HCT116 (cell line): Measurements from ENCODE around the gene RPL10. TPM values are rescaled to one million over a fixed set of nuclear protein-coding genes. Genes with fewer than 3 reads are reported as not detected.

Source experiments
- ATAC-seq: fragments of 200-7000 bp; cut with Tn5 transposase; 2 replicates; pipeline ENCODE4 v1.9.1; 2020; ENCODE audit warnings: mild to moderate bottlenecking, moderate library complexity
- BruUV-seq: library from RNA; stranded (reverse); fragments of 400-500 nt; replicated peaks from 2 replicates; lab custom pipeline; 2021; lab: Mats Ljungman, UMichigan
- CTCF ChIA-PET: fragments of 300-600 bp; sonication (Branson Sonifier 250); formaldehyde crosslinking; loops from one replicate; lab custom pipeline; 2021; ENCODE audit warnings: antibody characterized with exemption; lab: Charles Lee
- POLR2A ChIA-PET: fragments of 300-600, 350-600 bp; sonication (Branson Sonifier 250); formaldehyde crosslinking; loops from one replicate; lab custom pipeline; 2021; ENCODE audit warnings: antibody characterized with exemption; lab: Charles Lee
- RAD21 ChIA-PET, 2 experiments: fragments of 300-600 bp; sonication (Branson Sonifier 250); formaldehyde crosslinking; loops; one replicate each; lab custom pipeline; 2023; ENCODE audit warnings: low total read pairs in 2 of 2; ENCODE audit not compliant: uncharacterized antibody in 2 of 2, unreplicated experiment in 2 of 2, low non-redundant PET in 1 of 2; lab: Charles Lee
- DNase-seq: peaks from one replicate; pipeline ENCODE4 v3.0.0-alpha.2; 2010; ENCODE audit warnings: low read depth, low spot score
- H2AFZ ChIP-seq: fragments of 200-600 bp; shearing (Covaris generic), sonication (generic); 2 replicates; pipeline ENCODE4 v1.6.1; 2017; ENCODE audit warnings: low read depth, mixed run types, mixed read lengths, antibody characterized with exemption, low read length; ENCODE audit not compliant: poor library complexity, severe bottlenecking
- H3K27ac ChIP-seq: 2 replicates; pipeline ENCODE4 v1.5.1; 2012; ENCODE audit warnings: low read depth, low read length
- H3K27me3 ChIP-seq: fragments of 200-600 bp; sonication (generic); 2 replicates; pipeline ENCODE4 v1.6.1; 2016; ENCODE audit warnings: mixed run types, low read length, mixed read lengths; ENCODE audit not compliant: insufficient read depth
- H3K36me3 ChIP-seq, 2 experiments: fragments of 200-500 bp in 1 of 2; fragments of 200-600 bp in 1 of 2; sonication (Bioruptor generic) in 1 of 2; sonication (generic) in 1 of 2; 2 replicates each; pipeline versions ENCODE4 v1.5.1 to v1.6.1; 2014 to 2016; ENCODE audit warnings: low read length in 2 of 2, inconsistent platforms in 1 of 2, mixed read lengths in 1 of 2, mixed run types in 1 of 2; ENCODE audit not compliant: insufficient read depth in 2 of 2, control insufficient read depth in 1 of 2
- H3K4me1 ChIP-seq, 2 experiments: fragments of 200-600 bp in 1 of 2; sonication (generic) in 1 of 2; 2 replicates each; pipeline versions ENCODE4 v1.5.1 to v1.6.1; 2012 to 2017; ENCODE audit warnings: low read length in 2 of 2, inconsistent platforms in 1 of 2, mild to moderate bottlenecking in 1 of 2, mixed read lengths in 1 of 2, mixed run types in 1 of 2, moderate library complexity in 1 of 2; ENCODE audit not compliant: insufficient read depth in 2 of 2, control insufficient read depth in 1 of 2
- H3K4me2 ChIP-seq: fragments of 200-600 bp; sonication (generic); 2 replicates; pipeline ENCODE4 v1.6.1; 2017; ENCODE audit warnings: mixed run types, low read length, mixed read lengths
- H3K4me3 ChIP-seq, 2 experiments: fragments of 200-600 bp in 1 of 2; sonication (generic) in 1 of 2; replicated peaks in 1 of 2; 2 replicates each; pipeline ENCODE4 v1.5.1; 2011 to 2016; ENCODE audit warnings: low read length in 2 of 2, control low read depth in 1 of 2, low read depth in 1 of 2, mild to moderate bottlenecking in 1 of 2, mixed read lengths in 1 of 2, mixed run types in 1 of 2
- H3K79me2 ChIP-seq: fragments of 200-600 bp; sonication (generic); 2 replicates; pipeline ENCODE4 v1.6.1; 2017; ENCODE audit warnings: mild to moderate bottlenecking, mixed run types, low read length, moderate library complexity, mixed read lengths; ENCODE audit not compliant: insufficient read depth
- H3K9ac ChIP-seq: fragments of 200-600 bp; sonication (generic); 2 replicates; pipeline ENCODE4 v1.6.1; 2016; ENCODE audit warnings: low read length, mixed read lengths
- H3K9me2 ChIP-seq: fragments of 200-600 bp; sonication (generic), shearing (Covaris generic); 2 replicates; pipeline ENCODE4 v1.6.1; 2017; ENCODE audit warnings: mixed run types, mild to moderate bottlenecking, moderate library complexity; ENCODE audit not compliant: insufficient read depth
- H3K9me3 ChIP-seq, 2 experiments: fragments of 200-500 bp in 1 of 2; fragments of 200-600 bp in 1 of 2; sonication (Bioruptor generic) in 1 of 2; sonication (generic) in 1 of 2; 2 replicates each; pipeline ENCODE4 v1.6.1; 2014 to 2017; ENCODE audit warnings: low read length in 2 of 2, mixed read lengths in 2 of 2, inconsistent platforms in 1 of 2, low read depth in 1 of 2, mild to moderate bottlenecking in 1 of 2, mixed run types in 1 of 2, moderate library complexity in 1 of 2; ENCODE audit not compliant: control insufficient read depth in 1 of 2, insufficient read depth in 1 of 2
- H4K20me1 ChIP-seq: fragments of 200-600 bp; sonication (generic), shearing (Covaris generic); 2 replicates; pipeline ENCODE4 v1.6.1; 2017; ENCODE audit warnings: mixed run types, mild to moderate bottlenecking, moderate library complexity; ENCODE audit not compliant: insufficient read depth
- CBX3 ChIP-seq: IDR thresholded peaks from 2 replicates; pipeline ENCODE4 v1.6.1; 2012; ENCODE audit warnings: low read depth
- CTCF ChIP-seq, 3 experiments: fragments of 200-600 bp in 1 of 3; sonication (generic) in 1 of 3; IDR thresholded peaks in 2 of 3; conservative IDR thresholded peaks in 1 of 3; 2 replicates each; pipeline ENCODE4 v1.5.1; 2012 to 2017; ENCODE audit warnings: low read depth in 2 of 3, low read length in 2 of 3, antibody characterized with exemption in 1 of 3, borderline replicate concordance in 1 of 3, control low read depth in 1 of 3, mild to moderate bottlenecking in 1 of 3, mixed read lengths in 1 of 3, mixed run types in 1 of 3, moderate library complexity in 1 of 3; ENCODE audit not compliant: insufficient read depth in 1 of 3
- EGR1 ChIP-seq: IDR thresholded peaks from 2 replicates; pipeline ENCODE4 v1.6.1; 2012; ENCODE audit warnings: low read depth
- EZH2phosphoT487 ChIP-seq: fragments of 200-600 bp; IDR thresholded peaks from 2 replicates; pipeline ENCODE4 v1.6.1; 2018; ENCODE audit warnings: antibody characterized with exemption, borderline replicate concordance
- FOSL1 ChIP-seq: IDR thresholded peaks from 2 replicates; pipeline ENCODE4 v1.6.1; 2012; ENCODE audit warnings: low read depth
- POLR2AphosphoS5 ChIP-seq: IDR thresholded peaks from 2 replicates; pipeline ENCODE4 v1.6.1; 2011; ENCODE audit warnings: mild to moderate bottlenecking, low read depth, low read length, moderate library complexity
- SP1 ChIP-seq: IDR thresholded peaks from 2 replicates; pipeline ENCODE4 v1.6.1; 2012; ENCODE audit warnings: low read depth
- TCF7L2 ChIP-seq: IDR thresholded peaks from 2 replicates; pipeline ENCODE4 v1.7.0; 2011; ENCODE audit warnings: borderline replicate concordance, inconsistent platforms; ENCODE audit not compliant: insufficient read depth, insufficient read length; ENCODE audit errors: extremely low read depth
- YY1 ChIP-seq: IDR thresholded peaks from 2 replicates; pipeline ENCODE4 v1.6.1; 2011; ENCODE audit warnings: low read length, low read depth, moderate library complexity, mild to moderate bottlenecking; ENCODE audit not compliant: insufficient replicate concordance; ENCODE audit errors: extremely low read depth
- intact Hi-C: fragments of 100-400 bp; cut with micrococcal nuclease; formaldehyde crosslinking; loops from 2 replicates; pipeline ENCODE4 v1.10.0; 2022
- total RNA-seq: library from RNA; stranded (reverse); gene quantifications from one replicate; pipeline ENCODE4 v1.2.1, GENCODE V29; 2021; ENCODE audit not compliant: unreplicated experiment

Gene RPL10
- total RNA-seq, 1 experiment from 2014 or later, result 3,069 TPM

GRCh38 chrX:154436983-154437752 lies 39.0 kb downstream of the RPL10 start, which contains the start of gene GDI1:
TSS of gene GDI1 (plus strand) at chrX:154437154. CDS start at chrX:154437255, 101 bp downstream.
- no peaks in the 10 kb centered on the region for H3K9me2 ChIP-seq
- H3K4me2 ChIP-seq, result peak within 1 kb of the TSS; percentile 77
- no peaks in the 10 kb centered on the region for H4K20me1 ChIP-seq
- DNase-seq, result no peak
- no peaks in the 10 kb centered on the region for H3K9me3 ChIP-seq
- peaks cover 3 to 15% of the 10 kb centered on the region in 2 experiments; a peak in 2 of 4 replicates for H3K4me1 ChIP-seq
- BruUV-seq, result no TSS peak
- RAD21 ChIA-PET, result no interaction called here
- H3K36me3 ChIP-seq, result no peaks in the 10 kb centered on the region; a peak in 1 of 4 replicates
- H3K27me3 ChIP-seq, result no peaks in the 10 kb centered on the region
- CTCF ChIA-PET, result no interaction called here
- peak within 1 kb of the TSS; percentile 59 for H3K9ac ChIP-seq
- TF ChIP-seq TCF7L2 (no peak), SP1 (no peak), CBX3 (no peak), POLR2AphosphoS5 (peak; percentile 54), FOSL1 (no peak), EZH2phosphoT487 (no peak), EGR1 (no peak), YY1 (peak; percentile 88), CTCF (IDR thresholded peaks at IDR 0.05 in 2 of 3, conservative IDR thresholded peaks at IDR 0.05 in 1 of 3; ENCODE audit: borderline replicate concordance in 1 of 3, insufficient read depth in 1 of 3, low read depth in 2 of 3, low read length in 2 of 3) (no peak)
- no peak within 1 kb of the TSS for H2AFZ ChIP-seq
- peak within 1 kb of the TSS; percentile 63 to 67 for H3K4me3 ChIP-seq
- peak within 1 kb of the TSS; percentile 73 for H3K27ac ChIP-seq
- POLR2A ChIA-PET, result no interaction called here
- H3K79me2 ChIP-seq, result peaks cover 29% of the 10 kb centered on the region
- intact Hi-C loops, result no loop called here
- peak; percentile 68 for ATAC-seq
